Measurements from ENCODE around the gene ZBTB18. TPM values are rescaled to one million over a fixed set of nuclear protein-coding genes. Genes with fewer than 3 reads are reported as not detected.

Gene ZBTB18
- total and polyA plus RNA-seq, 2 donors (not counting 1 experiment from before 2014, with no cell fraction given): 38.4 to 130 TPM

- Histone ChIP-seq H3K4me2 (replicated peaks; ENCODE audit: low read depth, low read length, poor library complexity, severe bottlenecking) (no peak overlapping the region), H3K36me3 (replicated peaks in 1 of 2; ENCODE audit: control extremely low read depth in 1 of 2, control insufficient read depth in 1 of 2, extremely low read depth in 1 of 2, insufficient read depth in 2 of 2, low read length in 1 of 2) (no peaks in the 10 kb centered on the region), H3K27ac (ENCODE audit: low read length in 2 of 2) (no peak overlapping the region), H3K79me2 (ENCODE audit: control insufficient read depth, insufficient read depth, low read length) (no peaks in the 10 kb centered on the region), H3K9ac (ENCODE audit: low read length) (no peak overlapping the region), H3K27me3 (replicated peaks in 1 of 4; ENCODE audit: control extremely low read depth in 1 of 4, control insufficient read depth in 3 of 4, insufficient read depth in 4 of 4, low read length in 3 of 4) (no peaks in the 10 kb centered on the region), H3K9me3 (ENCODE audit: control extremely low read depth in 1 of 3, control insufficient read depth in 2 of 3, insufficient read depth in 1 of 3, low read length in 2 of 3) (no peaks in the 10 kb centered on the region), H3K4me3 (ENCODE audit: control extremely low read depth in 1 of 5, extremely low read depth in 1 of 5, insufficient read depth in 1 of 5, low read depth in 2 of 5, low read length in 4 of 5) (no peak overlapping the region), H3K4me1 (ENCODE audit: control insufficient read depth in 2 of 2, insufficient read depth in 2 of 2, low read length in 2 of 2) (peaks cover 8 to 9% of the 10 kb centered on the region in 2 donors), H2AFZ (ENCODE audit: insufficient read depth, low read depth, low read length, poor library complexity, severe bottlenecking) (no peak overlapping the region), H4K20me1 (ENCODE audit: control insufficient read depth, insufficient read depth, low read length, poor library complexity, severe bottlenecking) (no peaks in the 10 kb centered on the region)
- ChIA-PET CTCF (no interaction called here), POLR2A (no interaction called here)
- whole genome bisulfite sequencing (ENCODE audit: insufficient coverage): 95% methylated on average over 5 of the region's 5 CpGs
- intact Hi-C loops (cut with micrococcal nuclease): no loop called here
- DNase-seq (no peak), ATAC-seq (ENCODE audit: low read depth) (no peak)
- Mint-ChIP-seq H3K27ac (no peak overlapping the region), H3K4me1 (peaks cover 12% of the 10 kb centered on the region), H3K4me3 (no peak overlapping the region), H3K27me3 (peaks cover 7% of the 10 kb centered on the region), H3K9me3 (ENCODE audit: insufficient read depth) (no peaks in the 10 kb centered on the region)
- TF ChIP-seq EZH2 (IDR thresholded peaks at IDR 0.05; ENCODE audit: borderline replicate concordance, insufficient read depth, low read depth, low read length, poor library complexity, severe bottlenecking): no peak
- TF ChIP-seq CTCF (IDR thresholded peaks at IDR 0.05): no peak
These were observed 44.1 kb upstream of the ZBTB18 start for GRCh38 chr1:244006961-244007360.

DNA sequence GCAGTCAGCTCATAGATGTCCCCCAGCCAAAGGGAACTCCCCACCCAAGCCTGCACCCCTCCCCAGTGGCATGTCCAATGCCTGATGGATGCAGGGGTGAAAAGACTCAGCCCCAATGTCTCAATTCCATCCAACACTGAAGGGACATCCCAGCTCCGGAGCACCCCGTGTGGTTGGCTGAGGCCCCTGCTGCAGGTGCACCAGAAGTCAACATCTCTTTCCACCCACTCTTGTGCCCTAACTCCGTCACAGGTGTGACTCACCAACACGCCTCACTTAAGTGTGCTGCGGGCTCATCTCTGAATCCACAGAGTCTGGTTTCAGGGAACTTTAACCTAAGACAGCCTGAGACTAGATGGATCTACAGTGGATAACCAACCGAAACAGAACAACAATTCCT lies 40.9 kb upstream of the ZBTB18 start:
- H3K9me3 Mint-ChIP-seq (ENCODE audit: insufficient read depth): no peaks in the 10 kb centered on the region
- peaks cover 9% of the 10 kb centered on the region for H3K27me3 Mint-ChIP-seq
- 74% methylated on average over 6 of the region's 6 CpGs for WGBS (ENCODE audit: insufficient coverage)
- H3K4me1 Mint-ChIP-seq: no peaks in the 10 kb centered on the region
- Histone ChIP-seq H4K20me1 (ENCODE audit: control insufficient read depth, insufficient read depth, low read length, poor library complexity, severe bottlenecking) (no peaks in the 10 kb centered on the region), H3K27me3 (replicated peaks in 1 of 4; ENCODE audit: control extremely low read depth in 1 of 4, control insufficient read depth in 3 of 4, insufficient read depth in 4 of 4, low read length in 3 of 4) (no peaks in the 10 kb centered on the region), H3K27ac (ENCODE audit: low read length in 2 of 2) (no peak overlapping the region), H3K9ac (ENCODE audit: low read length) (no peak overlapping the region), H3K4me3 (ENCODE audit: control extremely low read depth in 1 of 5, extremely low read depth in 1 of 5, insufficient read depth in 1 of 5, low read depth in 2 of 5, low read length in 4 of 5) (no peak overlapping the region), H3K36me3 (replicated peaks in 1 of 2; ENCODE audit: control extremely low read depth in 1 of 2, control insufficient read depth in 1 of 2, extremely low read depth in 1 of 2, insufficient read depth in 2 of 2, low read length in 1 of 2) (no peaks in the 10 kb centered on the region), H2AFZ (ENCODE audit: insufficient read depth, low read depth, low read length, poor library complexity, severe bottlenecking) (no peak overlapping the region), H3K9me3 (ENCODE audit: control extremely low read depth in 1 of 3, control insufficient read depth in 2 of 3, insufficient read depth in 1 of 3, low read length in 2 of 3) (no peaks in the 10 kb centered on the region), H3K79me2 (ENCODE audit: control insufficient read depth, insufficient read depth, low read length) (no peaks in the 10 kb centered on the region), H3K4me2 (replicated peaks; ENCODE audit: low read depth, low read length, poor library complexity, severe bottlenecking) (no peak overlapping the region), H3K4me1 (ENCODE audit: control insufficient read depth in 2 of 2, insufficient read depth in 2 of 2, low read length in 2 of 2) (no peaks in the 10 kb centered on the region)
- H3K4me3 Mint-ChIP-seq: no peak overlapping the region
- TF ChIP-seq EZH2 (IDR thresholded peaks at IDR 0.05; ENCODE audit: borderline replicate concordance, insufficient read depth, low read depth, low read length, poor library complexity, severe bottlenecking) (no peak), CTCF (IDR thresholded peaks at IDR 0.05) (no peak)
- ChIA-PET POLR2A (no interaction called here), CTCF (no interaction called here)
- H3K27ac Mint-ChIP-seq: no peak overlapping the region
- ATAC-seq (ENCODE audit: low read depth) (no peak), DNase-seq (no peak)
- intact Hi-C loops (cut with micrococcal nuclease): no loop called here

Measured in B cell (primary cell).